Measurements from ENCODE around the gene AP2A2.

AP2A2 gene

DNA sequence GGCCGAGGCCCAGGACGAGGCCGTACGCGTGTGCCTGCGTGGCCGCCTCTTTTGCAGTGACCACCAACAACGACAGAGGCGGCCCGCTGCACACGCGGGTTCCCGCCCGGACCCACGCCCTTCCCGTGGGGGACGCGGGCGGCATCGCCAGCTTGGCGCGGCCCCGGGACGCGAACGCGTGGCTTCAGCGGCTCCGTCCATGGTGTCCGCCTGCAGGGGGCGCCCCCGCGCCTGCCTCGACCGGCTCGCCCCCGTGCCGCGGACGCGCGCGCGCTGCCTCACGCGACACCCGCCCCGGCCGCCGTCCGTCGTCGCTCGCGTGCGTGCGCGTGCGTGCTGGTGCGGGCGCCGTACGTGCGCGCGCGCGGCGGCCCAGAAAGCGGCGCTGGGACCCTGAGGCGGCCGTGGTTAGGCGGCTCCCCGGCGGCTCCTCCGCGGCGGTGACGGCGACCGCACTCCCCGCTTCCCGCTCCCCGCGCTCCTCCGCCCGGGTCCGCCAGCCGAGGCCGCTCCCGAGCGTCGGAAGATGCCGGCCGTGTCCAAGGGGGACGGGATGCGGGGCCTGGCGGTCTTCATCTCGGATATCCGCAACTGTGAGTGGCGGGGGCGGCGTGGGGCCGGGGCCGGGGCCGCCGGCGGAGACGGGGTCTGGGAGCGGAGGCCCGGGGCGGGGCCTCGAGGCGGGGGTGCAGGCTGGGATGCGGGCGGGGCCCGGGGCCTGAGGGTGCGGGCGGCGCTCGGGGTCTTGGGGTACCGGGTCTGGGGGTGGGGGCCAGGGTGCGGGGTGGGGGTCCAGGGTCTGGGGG lies at the start of gene AP2A2:
AP2A2 (plus strand) TSS at position 375 of the 806 bp plus-strand sequence; CDS start at position 527, 152 bp downstream.
- TF ChIP-seq, protein P1, sequence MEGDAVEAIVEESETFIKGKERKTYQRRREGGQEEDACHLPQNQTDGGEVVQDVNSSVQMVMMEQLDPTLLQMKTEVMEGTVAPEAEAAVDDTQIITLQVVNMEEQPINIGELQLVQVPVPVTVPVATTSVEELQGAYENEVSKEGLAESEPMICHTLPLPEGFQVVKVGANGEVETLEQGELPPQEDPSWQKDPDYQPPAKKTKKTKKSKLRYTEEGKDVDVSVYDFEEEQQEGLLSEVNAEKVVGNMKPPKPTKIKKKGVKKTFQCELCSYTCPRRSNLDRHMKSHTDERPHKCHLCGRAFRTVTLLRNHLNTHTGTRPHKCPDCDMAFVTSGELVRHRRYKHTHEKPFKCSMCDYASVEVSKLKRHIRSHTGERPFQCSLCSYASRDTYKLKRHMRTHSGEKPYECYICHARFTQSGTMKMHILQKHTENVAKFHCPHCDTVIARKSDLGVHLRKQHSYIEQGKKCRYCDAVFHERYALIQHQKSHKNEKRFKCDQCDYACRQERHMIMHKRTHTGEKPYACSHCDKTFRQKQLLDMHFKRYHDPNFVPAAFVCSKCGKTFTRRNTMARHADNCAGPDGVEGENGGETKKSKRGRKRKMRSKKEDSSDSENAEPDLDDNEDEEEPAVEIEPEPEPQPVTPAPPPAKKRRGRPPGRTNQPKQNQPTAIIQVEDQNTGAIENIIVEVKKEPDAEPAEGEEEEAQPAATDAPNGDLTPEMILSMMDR (IDR thresholded peaks at IDR 0.05; ENCODE audit: low read depth, low read length): peak; percentile 52
- DNase-seq (ENCODE audit: low read depth, low spot score): peak; percentile 84
- H3K4me3 ChIP-seq (ENCODE audit: low read depth, low read length): peak within 1 kb of the TSS; percentile 81
- in situ Hi-C loops (cut with HindIII; ENCODE audit: low sequenced_read_pairs): no loop called here

- TF ChIP-seq, protein P1 (IDR thresholded peaks at IDR 0.05; ENCODE audit: low read depth, low read length): no peak
- in situ Hi-C loops (cut with HindIII; ENCODE audit: low sequenced_read_pairs): no loop called here
- H3K4me3 ChIP-seq (ENCODE audit: low read depth, low read length): no peak overlapping the region
- DNase-seq (ENCODE audit: low read depth, low spot score): no peak
Observed at GRCh38 chr11:876545-876944, 49.1 kb upstream of the AP2A2 start.

DNA sequence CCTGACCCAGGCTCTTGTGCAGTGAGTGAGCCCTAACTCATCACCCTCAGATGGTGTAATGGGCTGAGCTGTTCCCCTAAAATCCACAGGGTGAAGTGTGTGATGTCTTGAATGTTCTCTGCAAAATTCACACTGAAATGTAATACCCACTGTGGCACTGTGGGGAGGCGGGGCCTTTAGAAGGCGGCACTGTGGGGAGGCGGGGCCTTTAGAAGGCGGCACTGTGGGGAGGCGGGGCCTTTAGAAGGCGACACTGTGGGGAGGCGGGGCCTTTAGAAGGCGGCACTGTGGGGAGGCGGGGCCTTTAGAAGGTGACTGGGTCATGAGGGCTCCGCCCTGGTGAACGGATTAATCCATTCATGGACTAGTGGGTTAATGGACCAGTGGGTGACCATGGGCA lies 48.1 kb upstream of the AP2A2 start:
- in situ Hi-C loops (cut with HindIII; ENCODE audit: low sequenced_read_pairs): no loop called here
- TF ChIP-seq, protein P1 (IDR thresholded peaks at IDR 0.05; ENCODE audit: low read depth, low read length): no peak
- DNase-seq (ENCODE audit: low read depth, low spot score): no peak
- H3K4me3 ChIP-seq (ENCODE audit: low read depth, low read length): no peak overlapping the region

- TF ChIP-seq, protein P1 (IDR thresholded peaks at IDR 0.05; ENCODE audit: low read depth, low read length): no peak
- in situ Hi-C loops (cut with HindIII; ENCODE audit: low sequenced_read_pairs): no loop called here
- no peak overlapping the region for H3K4me3 ChIP-seq (ENCODE audit: low read depth, low read length)
- DNase-seq (ENCODE audit: low read depth, low spot score): no peak
Observed at GRCh38 chr11:880447-880846, 45.2 kb upstream of the AP2A2 start.

- TF ChIP-seq, protein P1 (IDR thresholded peaks at IDR 0.05; ENCODE audit: low read depth, low read length): no peak
- DNase-seq (ENCODE audit: low read depth, low spot score): no peak
- no peak overlapping the region for H3K4me3 ChIP-seq (ENCODE audit: low read depth, low read length)
- in situ Hi-C loops (cut with HindIII; ENCODE audit: low sequenced_read_pairs): no loop called here
Observed at GRCh38 chr11:882596-882995, 43.1 kb upstream of the AP2A2 start.

GRCh38 chr11:883527-883926 lies 42.1 kb upstream of the AP2A2 start:
- in situ Hi-C loops (cut with HindIII; ENCODE audit: low sequenced_read_pairs): no loop called here
- DNase-seq (ENCODE audit: low read depth, low spot score): no peak
- H3K4me3 ChIP-seq (ENCODE audit: low read depth, low read length): no peak overlapping the region
- TF ChIP-seq, protein P1 (IDR thresholded peaks at IDR 0.05; ENCODE audit: low read depth, low read length): no peak

Measured in astrocyte of the spinal cord (primary cell).